OCI-LY3 (cell line): ENCODE data around the gene ANLN.

Experiments used
- H2AFZ ChIP-seq: fragments of 200-600, 300-600 bp; shearing (Covaris generic); 2 replicates; pipeline ENCODE4 v1.6.0; 2014; ENCODE audit warnings: antibody characterized with exemption, low read depth, low read length
- H3K27ac ChIP-seq: fragments of 200-600, 300-600 bp; sonication (generic); 2 replicates; pipeline ENCODE4 v1.5.1; 2014; ENCODE audit warnings: mild to moderate bottlenecking, low read length, moderate library complexity, mixed read lengths
- H3K27me3 ChIP-seq: fragments of 200-600, 300-600 bp; sonication (generic); 2 replicates; pipeline ENCODE4 v1.6.1; 2014; ENCODE audit warnings: low read depth, low read length, mixed read lengths
- H3K36me3 ChIP-seq: fragments of 200-600, 300-600 bp; sonication (generic); replicated peaks from 2 replicates; pipeline ENCODE3; 2014; ENCODE audit warnings: low read depth, low read length, mixed read lengths
- H3K4me1 ChIP-seq: fragments of 300-600, 200-600 bp; sonication (generic); 2 replicates; pipeline ENCODE4 v1.6.1; 2014; ENCODE audit warnings: low read length, mixed read lengths
- H3K4me2 ChIP-seq: fragments of 200-600, 300-600 bp; sonication (generic); 2 replicates; pipeline ENCODE4 v1.6.1; 2014; ENCODE audit warnings: low read length, mixed read lengths
- H3K4me3 ChIP-seq: fragments of 300-600, 200-600 bp; sonication (generic); 2 replicates; pipeline ENCODE4 v1.5.1; 2014; ENCODE audit warnings: antibody characterized with exemption, mild to moderate bottlenecking, low read length, moderate library complexity
- H3K79me2 ChIP-seq: fragments of 300-600, 200-600 bp; shearing (Covaris generic); 2 replicates; pipeline ENCODE4 v1.6.1; 2014; ENCODE audit warnings: mild to moderate bottlenecking, low read length, mixed read lengths
- H3K9ac ChIP-seq: fragments of 300-600, 200-600 bp; shearing (Covaris generic); 2 replicates; pipeline ENCODE4 v1.6.0; 2014; ENCODE audit warnings: mild to moderate bottlenecking, low read length, moderate library complexity
- H3K9me3 ChIP-seq: fragments of 200-600, 300-600 bp; shearing (Covaris generic); 2 replicates; pipeline ENCODE4 v1.6.1; 2014; ENCODE audit warnings: low read length, mixed read lengths; ENCODE audit not compliant: insufficient read depth
- H4K20me1 ChIP-seq: fragments of 200-600, 300-600 bp; sonication (generic); 2 replicates; pipeline ENCODE4 v1.6.1; 2016; ENCODE audit warnings: low read length, mixed read lengths; ENCODE audit not compliant: insufficient read depth
- CTCF ChIP-seq: fragments of 200-600, 300-600 bp; sonication (generic); IDR thresholded peaks from 2 replicates; pipeline ENCODE4 v1.5.1; 2014; ENCODE audit warnings: antibody characterized with exemption, low read length, low read depth
- EZH2phosphoT487 ChIP-seq: fragments of 200-600 bp; shearing (Covaris generic); IDR thresholded peaks from 2 replicates; pipeline ENCODE4 v1.6.1; 2018; ENCODE audit warnings: antibody characterized with exemption, mixed run types, low read depth

Gene ANLN

DNA sequence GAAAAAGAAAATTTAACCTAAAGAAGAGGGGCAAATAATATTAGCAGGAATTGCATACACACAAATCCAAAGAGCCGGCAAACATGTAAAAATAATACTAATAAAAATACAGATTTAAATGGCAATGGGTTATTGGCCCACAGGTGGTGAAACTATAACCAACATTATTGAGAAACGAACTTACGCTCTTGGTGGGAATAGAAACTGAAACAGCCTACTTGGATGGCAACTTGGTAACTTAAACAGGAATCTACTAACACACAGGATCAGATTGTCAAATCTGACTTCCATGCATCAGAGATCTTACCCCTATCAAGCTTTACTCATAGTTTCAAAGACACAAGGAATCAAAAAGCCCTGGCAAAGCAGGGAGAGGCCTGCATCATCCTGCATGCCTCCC lies 66.5 kb downstream of the ANLN start:
- H3K79me2 ChIP-seq = no peaks in the 10 kb centered on the region
- TF ChIP-seq EZH2phosphoT487 = no peak
- TF ChIP-seq CTCF = no peak
- no peak overlapping the region for H2AFZ ChIP-seq
- H4K20me1 ChIP-seq = no peaks in the 10 kb centered on the region
- no peak overlapping the region for H3K4me2 ChIP-seq
- H3K4me1 ChIP-seq = no peaks in the 10 kb centered on the region
- no peak overlapping the region for H3K27ac ChIP-seq
- peaks cover 26% of the 10 kb centered on the region for H3K36me3 ChIP-seq
- no peak overlapping the region for H3K4me3 ChIP-seq
- no peaks in the 10 kb centered on the region for H3K27me3 ChIP-seq
- H3K9ac ChIP-seq = no peak overlapping the region
- H3K9me3 ChIP-seq = no peaks in the 10 kb centered on the region

GRCh38 chr7:36456548-36456947 lies 66.9 kb downstream of the ANLN start:
- H3K4me1 ChIP-seq = no peaks in the 10 kb centered on the region
- no peak overlapping the region for H3K4me2 ChIP-seq
- H3K79me2 ChIP-seq = no peaks in the 10 kb centered on the region
- H3K27me3 ChIP-seq = no peaks in the 10 kb centered on the region
- H4K20me1 ChIP-seq = no peaks in the 10 kb centered on the region
- H3K4me3 ChIP-seq = no peak overlapping the region
- H3K9me3 ChIP-seq = no peaks in the 10 kb centered on the region
- H2AFZ ChIP-seq = no peak overlapping the region
- H3K27ac ChIP-seq = no peak overlapping the region
- no peak overlapping the region for H3K9ac ChIP-seq
- TF ChIP-seq CTCF (no peak), EZH2phosphoT487 (no peak)
- H3K36me3 ChIP-seq = peaks cover 22% of the 10 kb centered on the region

DNA sequence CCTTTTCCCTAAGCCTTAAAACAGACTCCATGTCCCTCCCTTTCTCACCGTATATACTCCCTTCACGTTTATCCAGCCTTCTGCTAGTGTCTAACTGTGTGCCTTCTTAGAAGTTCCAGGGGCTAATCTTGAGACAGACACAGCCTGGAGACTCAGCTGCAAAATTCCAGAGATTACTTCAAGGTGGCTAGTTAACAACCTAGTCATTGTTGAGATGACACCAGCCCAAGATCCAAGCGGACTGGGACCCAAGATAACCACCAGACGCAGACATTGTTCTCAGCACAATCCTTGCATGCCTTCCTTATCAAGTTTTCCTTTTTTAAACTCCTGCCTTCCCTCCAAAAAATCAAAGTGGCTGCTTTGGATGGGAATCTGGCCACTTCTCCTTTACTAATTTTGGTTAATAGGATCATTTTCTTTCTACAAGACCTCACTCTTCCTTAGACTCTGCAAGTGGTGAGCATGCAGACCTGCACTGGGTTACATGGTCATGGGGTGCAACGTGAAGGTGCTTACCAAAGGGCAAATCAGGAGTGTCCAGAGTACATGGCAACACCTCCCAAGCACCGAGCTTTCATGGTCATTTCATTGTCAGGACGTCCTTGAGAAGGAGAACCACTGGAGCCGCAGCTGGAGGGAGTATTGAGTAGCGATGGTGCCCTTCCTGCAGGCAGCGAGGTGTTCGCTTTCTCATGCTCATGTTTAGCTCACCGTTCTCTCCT lies 69.7 kb downstream of the ANLN start:
- no peaks in the 10 kb centered on the region for H3K36me3 ChIP-seq
- H3K27ac ChIP-seq = no peak overlapping the region
- no peaks in the 10 kb centered on the region for H4K20me1 ChIP-seq
- H3K9me3 ChIP-seq = no peaks in the 10 kb centered on the region
- H3K4me1 ChIP-seq = no peaks in the 10 kb centered on the region
- no peak overlapping the region for H2AFZ ChIP-seq
- H3K27me3 ChIP-seq = peaks cover 2% of the 10 kb centered on the region; the same call in 1 of the 2 replicates
- H3K4me3 ChIP-seq = no peak overlapping the region
- TF ChIP-seq EZH2phosphoT487 (no peak), CTCF (no peak)
- no peak overlapping the region for H3K4me2 ChIP-seq
- no peak overlapping the region for H3K9ac ChIP-seq
- no peaks in the 10 kb centered on the region for H3K79me2 ChIP-seq

DNA sequence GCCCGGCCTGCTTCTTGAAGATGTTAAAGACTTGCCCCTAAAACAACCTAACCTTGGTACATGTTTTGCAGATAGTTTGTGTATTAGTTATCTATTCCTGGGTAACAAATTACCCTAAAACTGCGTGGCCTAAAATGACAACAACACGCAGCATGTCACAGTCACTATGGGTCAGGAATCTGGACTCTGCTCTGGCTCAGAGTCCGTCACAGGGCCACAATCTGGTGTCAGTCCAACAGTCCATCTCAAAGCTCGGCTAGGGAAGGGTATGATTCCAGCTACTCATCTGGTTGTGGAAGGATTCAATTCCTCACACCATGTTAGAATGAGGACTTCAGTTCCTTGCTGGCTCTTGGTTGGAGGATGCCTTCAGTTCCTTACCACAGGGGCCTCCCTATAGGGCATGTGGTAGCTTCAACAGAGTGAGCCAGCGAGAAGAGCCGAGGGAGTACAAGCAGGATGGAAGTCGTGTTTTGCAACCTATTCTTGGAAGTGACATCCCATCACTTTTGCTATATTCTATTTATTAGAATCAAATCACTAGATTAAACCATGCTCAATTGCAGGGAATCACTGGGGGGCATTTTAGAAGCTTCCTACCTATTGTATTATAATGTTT lies 71.3 kb downstream of the ANLN start:
- Histone ChIP-seq H3K9ac (no peak overlapping the region), H3K27ac (no peak overlapping the region), H3K36me3 (no peaks in the 10 kb centered on the region), H3K4me1 (no peaks in the 10 kb centered on the region), H3K9me3 (no peaks in the 10 kb centered on the region), H4K20me1 (no peaks in the 10 kb centered on the region), H3K4me2 (no peak overlapping the region), H3K27me3 (peaks cover 3% of the 10 kb centered on the region; the same call in 1 of the 2 replicates), H3K4me3 (no peak overlapping the region), H3K79me2 (no peaks in the 10 kb centered on the region), H2AFZ (no peak overlapping the region)
- TF ChIP-seq EZH2phosphoT487 = no peak
- TF ChIP-seq CTCF = no peak
